HL-60 (cell line): Measurements from ENCODE around the gene PLTP.

ENCODE experiments used
- DNase-seq, 2 experiments: peaks; one replicate each; pipeline ENCODE4 v3.0.0-alpha.2; 2010 to 2020; ENCODE audit warnings: low read depth in 1 of 2, low spot score in 1 of 2
- H3K27ac ChIP-seq: fragments of 250-450 bp; sonication (Bioruptor Pico); replicated peaks from 2 replicates; pipeline ENCODE4 v1.5.1; 2020; ENCODE audit warnings: mild to moderate bottlenecking, moderate library complexity
- H3K27me3 ChIP-seq: fragments of 250-450 bp; sonication (Bioruptor Pico); 2 replicates; pipeline ENCODE4 v1.5.1; 2021; ENCODE audit warnings: mild to moderate bottlenecking, moderate library complexity; ENCODE audit not compliant: insufficient read depth, poor library complexity, severe bottlenecking
- H3K4me3 ChIP-seq: replicated peaks from 2 replicates; pipeline ENCODE4 v1.5.1; 2011; ENCODE audit warnings: mild to moderate bottlenecking, control low read depth, low read length; ENCODE audit not compliant: insufficient read depth
- GABPA ChIP-seq: IDR thresholded peaks from 2 replicates; pipeline ENCODE4 v1.6.1; 2012; ENCODE audit warnings: low read depth
- POLR2AphosphoS5 ChIP-seq: IDR thresholded peaks from 2 replicates; pipeline ENCODE4 v1.6.1; 2012; ENCODE audit warnings: low read depth
- SPI1 ChIP-seq: IDR thresholded peaks from 2 replicates; pipeline ENCODE4 v1.6.1; 2012; ENCODE audit warnings: low read depth, mild to moderate bottlenecking, borderline replicate concordance
- TF ChIP-seq, protein P1 (sequence below): IDR thresholded peaks from one replicate; pipeline ENCODE4 v1.5.1; 2011; ENCODE audit warnings: low read length, control low read depth, inconsistent platforms; ENCODE audit not compliant: insufficient read depth
- TF ChIP-seq, protein P2 (sequence below): IDR thresholded peaks from 2 replicates; pipeline ENCODE4 v1.6.1; 2012; ENCODE audit warnings: low read depth; ENCODE audit not compliant: insufficient replicate concordance

The PLTP gene

DNA sequence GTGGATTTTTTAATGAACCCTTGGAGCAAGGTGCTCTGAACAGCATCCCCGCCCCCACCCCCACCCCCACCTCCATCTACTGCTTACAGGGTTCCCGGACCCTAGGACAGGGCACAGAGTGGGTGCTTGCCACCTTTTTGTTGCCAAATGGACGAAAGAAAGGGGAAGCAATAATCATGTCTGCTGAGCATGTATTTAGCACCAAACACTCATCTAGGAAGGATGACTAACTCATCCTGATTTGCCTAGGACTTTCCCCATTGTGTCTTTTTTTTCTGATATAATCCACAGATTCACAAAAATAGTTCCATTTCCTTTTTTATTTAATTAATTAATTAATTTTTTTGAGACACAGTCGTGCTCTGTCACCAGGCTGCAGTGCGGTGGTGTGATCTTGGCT is 1.2 kb upstream of the PLTP start:
- TF ChIP-seq GABPA (no peak), POLR2AphosphoS5 (no peak), SPI1 (no peak)
- TF ChIP-seq, protein P1, sequence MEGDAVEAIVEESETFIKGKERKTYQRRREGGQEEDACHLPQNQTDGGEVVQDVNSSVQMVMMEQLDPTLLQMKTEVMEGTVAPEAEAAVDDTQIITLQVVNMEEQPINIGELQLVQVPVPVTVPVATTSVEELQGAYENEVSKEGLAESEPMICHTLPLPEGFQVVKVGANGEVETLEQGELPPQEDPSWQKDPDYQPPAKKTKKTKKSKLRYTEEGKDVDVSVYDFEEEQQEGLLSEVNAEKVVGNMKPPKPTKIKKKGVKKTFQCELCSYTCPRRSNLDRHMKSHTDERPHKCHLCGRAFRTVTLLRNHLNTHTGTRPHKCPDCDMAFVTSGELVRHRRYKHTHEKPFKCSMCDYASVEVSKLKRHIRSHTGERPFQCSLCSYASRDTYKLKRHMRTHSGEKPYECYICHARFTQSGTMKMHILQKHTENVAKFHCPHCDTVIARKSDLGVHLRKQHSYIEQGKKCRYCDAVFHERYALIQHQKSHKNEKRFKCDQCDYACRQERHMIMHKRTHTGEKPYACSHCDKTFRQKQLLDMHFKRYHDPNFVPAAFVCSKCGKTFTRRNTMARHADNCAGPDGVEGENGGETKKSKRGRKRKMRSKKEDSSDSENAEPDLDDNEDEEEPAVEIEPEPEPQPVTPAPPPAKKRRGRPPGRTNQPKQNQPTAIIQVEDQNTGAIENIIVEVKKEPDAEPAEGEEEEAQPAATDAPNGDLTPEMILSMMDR = no peak
- TF ChIP-seq, protein P2, sequence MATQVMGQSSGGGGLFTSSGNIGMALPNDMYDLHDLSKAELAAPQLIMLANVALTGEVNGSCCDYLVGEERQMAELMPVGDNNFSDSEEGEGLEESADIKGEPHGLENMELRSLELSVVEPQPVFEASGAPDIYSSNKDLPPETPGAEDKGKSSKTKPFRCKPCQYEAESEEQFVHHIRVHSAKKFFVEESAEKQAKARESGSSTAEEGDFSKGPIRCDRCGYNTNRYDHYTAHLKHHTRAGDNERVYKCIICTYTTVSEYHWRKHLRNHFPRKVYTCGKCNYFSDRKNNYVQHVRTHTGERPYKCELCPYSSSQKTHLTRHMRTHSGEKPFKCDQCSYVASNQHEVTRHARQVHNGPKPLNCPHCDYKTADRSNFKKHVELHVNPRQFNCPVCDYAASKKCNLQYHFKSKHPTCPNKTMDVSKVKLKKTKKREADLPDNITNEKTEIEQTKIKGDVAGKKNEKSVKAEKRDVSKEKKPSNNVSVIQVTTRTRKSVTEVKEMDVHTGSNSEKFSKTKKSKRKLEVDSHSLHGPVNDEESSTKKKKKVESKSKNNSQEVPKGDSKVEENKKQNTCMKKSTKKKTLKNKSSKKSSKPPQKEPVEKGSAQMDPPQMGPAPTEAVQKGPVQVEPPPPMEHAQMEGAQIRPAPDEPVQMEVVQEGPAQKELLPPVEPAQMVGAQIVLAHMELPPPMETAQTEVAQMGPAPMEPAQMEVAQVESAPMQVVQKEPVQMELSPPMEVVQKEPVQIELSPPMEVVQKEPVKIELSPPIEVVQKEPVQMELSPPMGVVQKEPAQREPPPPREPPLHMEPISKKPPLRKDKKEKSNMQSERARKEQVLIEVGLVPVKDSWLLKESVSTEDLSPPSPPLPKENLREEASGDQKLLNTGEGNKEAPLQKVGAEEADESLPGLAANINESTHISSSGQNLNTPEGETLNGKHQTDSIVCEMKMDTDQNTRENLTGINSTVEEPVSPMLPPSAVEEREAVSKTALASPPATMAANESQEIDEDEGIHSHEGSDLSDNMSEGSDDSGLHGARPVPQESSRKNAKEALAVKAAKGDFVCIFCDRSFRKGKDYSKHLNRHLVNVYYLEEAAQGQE = no peak
- H3K27me3 ChIP-seq = no peaks in the 10 kb centered on the region
- H3K4me3 ChIP-seq = no peak overlapping the region
- no peak overlapping the region for H3K27ac ChIP-seq
- no peak for DNase-seq

DNA sequence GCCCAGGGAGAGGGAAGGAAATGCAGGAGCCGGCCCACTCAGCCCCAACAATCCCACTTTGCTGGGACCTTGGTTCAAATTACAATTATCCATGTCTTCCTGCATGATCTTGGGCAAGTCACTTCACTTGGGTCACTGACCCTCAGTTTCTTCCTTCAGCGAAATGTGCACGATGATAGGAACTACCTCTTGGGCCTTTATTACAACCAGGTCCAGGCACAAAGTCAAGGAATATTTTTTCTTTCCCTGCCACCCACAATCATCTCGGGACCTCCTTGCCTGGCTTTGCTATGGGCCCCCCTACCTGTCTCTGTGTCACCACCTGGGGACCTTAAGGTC is 358 bp upstream of the PLTP start:
- Histone ChIP-seq H3K27ac (no peak overlapping the region), H3K27me3 (no peaks in the 10 kb centered on the region), H3K4me3 (no peak overlapping the region)
- no peak for TF ChIP-seq GABPA
- TF ChIP-seq, protein P2 = no peak
- TF ChIP-seq POLR2AphosphoS5 = no peak
- TF ChIP-seq, protein P1 = no peak
- TF ChIP-seq SPI1 = no peak
- no peak for DNase-seq

DNA sequence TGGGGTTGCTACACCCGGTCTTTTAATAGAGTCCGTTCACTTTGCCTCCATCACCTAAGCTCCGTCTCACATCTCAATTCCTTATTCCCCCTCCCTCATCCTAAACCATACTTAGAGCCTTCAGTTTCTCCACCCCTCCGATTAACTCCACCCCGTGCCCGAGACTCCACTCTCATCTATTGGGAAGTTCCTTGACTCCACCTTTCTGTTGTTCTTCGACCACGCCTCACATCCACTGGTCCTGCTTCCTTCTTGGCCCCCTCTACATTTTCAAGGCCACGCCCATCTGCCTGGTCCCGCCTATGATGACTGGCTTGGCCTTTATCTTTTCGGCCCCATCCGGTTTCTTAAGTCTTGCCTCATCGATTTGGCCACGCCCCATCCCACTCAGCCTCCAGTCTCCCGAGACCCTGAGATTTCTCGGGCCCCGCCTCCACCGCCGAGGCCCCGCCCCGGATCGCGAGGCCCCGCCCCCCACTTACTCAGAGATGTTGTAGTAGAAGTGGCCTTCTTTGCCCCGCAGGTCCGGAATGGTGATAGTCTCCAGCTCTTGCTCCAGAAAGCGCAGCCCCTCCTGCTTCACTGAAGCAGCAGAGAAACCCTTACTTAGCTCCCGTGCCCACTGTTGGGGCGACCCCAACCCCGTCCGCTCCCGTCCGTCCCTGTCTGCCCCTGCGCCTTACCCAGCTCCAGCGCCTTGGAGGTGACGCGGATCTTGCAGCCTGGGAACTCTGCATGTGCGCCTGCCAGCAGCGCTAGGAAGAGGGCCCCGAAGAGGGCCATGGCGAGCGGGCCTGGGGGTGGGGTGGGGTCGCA is 1.1 kb downstream of the PLTP start:
- TF ChIP-seq, protein P1 = no peak
- TF ChIP-seq GABPA (no peak), POLR2AphosphoS5 (no peak), SPI1 (no peak)
- TF ChIP-seq, protein P2 = no peak
- peak; percentile 96 to 99 for DNase-seq
- Histone ChIP-seq H3K4me3 (no peak overlapping the region), H3K27me3 (no peaks in the 10 kb centered on the region), H3K27ac (peak overlapping the region; percentile 69)
